ENCODE measurements around the gene SLC5A8. TPM values are rescaled to one million over a fixed set of nuclear protein-coding genes. Genes with fewer than 3 reads are reported as not detected.

The SLC5A8 gene
- total RNA-seq, 1 experiment from 2014 or later: 0.07 TPM

GRCh38 chr12:101200145-101200544 is 9.9 kb downstream of the SLC5A8 start:
- WGBS (ENCODE audit: extremely low coverage, insufficient read length, low lambda C conversion rate): no CpG with 5 or more reads among the region's 2 CpGs
- Histone ChIP-seq H4K20me1 (ENCODE audit: control insufficient read depth, insufficient read depth, insufficient read length) (no peaks in the 10 kb centered on the region), H4K5ac (ENCODE audit: insufficient read length, low read depth, low read length) (no peak overlapping the region), H3K4me2 (ENCODE audit: insufficient read depth, insufficient read length, low read length) (no peak overlapping the region), H3K4me1 (ENCODE audit: insufficient read depth, low read length) (no peaks in the 10 kb centered on the region), H2AK5ac (ENCODE audit: insufficient read length, low read length) (no peak overlapping the region), H3K14ac (ENCODE audit: insufficient read depth, low read length) (no peak overlapping the region), H2BK12ac (ENCODE audit: insufficient read length, low read depth, low read length) (no peak overlapping the region), H3K79me1 (ENCODE audit: insufficient read depth, low read depth, low read length, poor library complexity, severe bottlenecking) (no peaks in the 10 kb centered on the region), H4K8ac (replicated peaks; ENCODE audit: insufficient read length, low read depth, low read length) (no peak overlapping the region), H3K23me2 (ENCODE audit: insufficient read length, low read depth, low read length, poor library complexity, severe bottlenecking) (no peaks in the 10 kb centered on the region), H3K4ac (ENCODE audit: low read depth, low read length) (no peak overlapping the region), H3K23ac (ENCODE audit: insufficient read length, low read depth, low read length) (no peak overlapping the region), H3K9me3 (ENCODE audit: control insufficient read depth, low read depth, low read length) (no peaks in the 10 kb centered on the region), H2AFZ (ENCODE audit: low read length) (no peak overlapping the region), H3K18ac (ENCODE audit: insufficient read length, low read depth, low read length) (no peak overlapping the region), H3K79me2 (ENCODE audit: insufficient read depth, low read length) (no peaks in the 10 kb centered on the region), H4K91ac (ENCODE audit: insufficient read length, low read depth, low read length) (no peak overlapping the region), H3K27me3 (ENCODE audit: insufficient read depth, low read length) (no peaks in the 10 kb centered on the region), H3K9ac (ENCODE audit: extremely low read depth, insufficient read length, low read length) (no peak overlapping the region), H3T11ph (ENCODE audit: low read length) (no peak overlapping the region), H2BK5ac (ENCODE audit: insufficient read length, low read length) (no peak overlapping the region), H2BK120ac (ENCODE audit: low read depth, low read length, poor library complexity, severe bottlenecking) (no peak overlapping the region), H3K56ac (ENCODE audit: insufficient read length, low read depth, low read length) (no peak overlapping the region), H3K27ac (ENCODE audit: insufficient read length, low read depth, low read length) (no peak overlapping the region), H2BK20ac (ENCODE audit: low read depth, low read length, poor library complexity, severe bottlenecking) (no peak overlapping the region), H2BK15ac (ENCODE audit: low read depth, low read length) (no peak overlapping the region)
- Mint-ChIP-seq H3K4me3 (no peak overlapping the region), H3K4me1 (peaks cover 9 to 10% of the 10 kb centered on the region in 2 experiments; a peak in 3 of 4 replicates), H3K27me3 (ENCODE audit: low read depth) (no peaks in the 10 kb centered on the region), H3K36me3 (ENCODE audit: insufficient read depth in 1 of 3, low read depth in 3 of 3) (no peaks in the 10 kb centered on the region), H3K9me3 (no peaks in the 10 kb centered on the region), H3K27ac (peak overlapping the region in 1 of 3 experiments; percentile 14; a peak in 1 of 7 replicates)
- DNase-seq: no peak
- TF ChIP-seq CTCF (conservative IDR thresholded peaks at IDR 0.05): no peak
